Heart left ventricle (tissue), 13 donors: ENCODE data around the gene PTPN1.

Experiments used
- CTCF ChIP-seq, 12 donors: fragments of 200-600 bp; sonication (generic) in 4 of 12; IDR thresholded peaks; one replicate each; pipeline versions ENCODE4 v1.5.0 to v1.8.0; 2018 to 2022; ENCODE audit warnings: antibody characterized with exemption in 12 of 12, mild to moderate bottlenecking in 5 of 12
- POLR2A ChIP-seq, 2 donors: fragments of 450-650 bp; IDR thresholded peaks; one replicate each; pipeline ENCODE4 v1.6.1; 2017; ENCODE audit warnings: antibody characterized with exemption in 2 of 2, mild to moderate bottlenecking in 2 of 2, moderate library complexity in 2 of 2
- donor health status: ischemic (EF 13 %, LVEDD 7.1; RV severe dilation, severe dysfunction).
- donor health status: DM: no; HTN: yes; CAD: no.
- donor health status: DM: no; HTN: no; CAD: no.
- donor health status: ischemic (EF 25% LVEDD 6.9; RV normal size, moderate dysfunction).
- donor health status: ischemic (EF 25% LVEDD 5.7; RV mildly dilated, moderate dysfunction).
- donor health status: ischemic (EF 35%, LVEDD 5.7; RV mildly dilated, moderate dysfunction).
- donor health status: nonischemic (EF 11% LVEDD 7.7; RV severe dilation, severe dysfunction).
- donor health status: DM: yes; HTN: yes; CAD: no.
- donor health status: PGD.
- donor health status: ischemic (EF 29% LVEDD 5.4; RV normal size, mild dysfunction).
- donor health status: nonischemic (EF 23%, LVEDD 6.1; RV moderate dilation, normal function).

DNA sequence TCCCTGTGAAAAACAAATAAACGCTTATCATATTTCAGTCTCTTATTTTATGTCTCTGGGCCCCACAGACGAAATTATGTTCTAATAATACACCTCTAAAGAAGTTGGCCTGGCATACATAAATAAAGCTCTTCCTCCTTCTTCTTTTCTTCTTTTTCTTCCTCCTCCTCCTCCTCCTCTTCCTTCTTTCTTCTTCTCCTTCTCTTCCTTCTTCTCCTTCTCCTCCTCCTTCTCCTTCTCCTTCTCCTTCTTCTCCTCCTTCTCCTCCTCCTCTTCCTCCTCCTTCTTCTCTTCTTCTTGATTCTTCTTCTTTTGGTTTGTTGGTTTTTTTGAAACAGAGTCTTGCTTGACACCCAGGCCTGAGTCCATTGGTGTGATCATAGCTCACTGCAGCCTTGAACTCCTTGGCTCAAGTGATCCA lies 41.8 kb upstream of the PTPN1 start:
- TF ChIP-seq CTCF (IDR thresholded peaks at IDR 0.05) (no peak), POLR2A (IDR thresholded peaks at IDR 0.05) (peak in 1 of 2 donors; percentile 2)
